H4 (cell line): ENCODE results near the gene TMED4. TPM values are rescaled to one million over a fixed set of nuclear protein-coding genes. Genes with fewer than 3 reads are reported as not detected.

Experiments
- DNase-seq: peaks from one replicate; pipeline ENCODE4 v3.0.0-alpha.2; 2015; ENCODE audit warnings: low spot score
- total RNA-seq: library from RNA; depleted of rRNA; stranded (reverse); fragments of >200 nt; shearing (Covaris generic); gene quantifications from 2 replicates; pipeline ENCODE4 v1.2.3, GENCODE V29; 2014; rRNA removed

Gene TMED4
- total RNA-seq = 289 and 353 TPM in 2 replicates

GRCh38 chr7:44581879-44582603 is at the start of gene TMED4:
TMED4 (minus strand) TSS chr7:44582231; CDS start chr7:44582206, 25 bp downstream.
- peak; percentile 100 for DNase-seq

GRCh38 chr7:44631458-44632115 is 49.6 kb upstream of the TMED4 start:
- peak; percentile 79 for DNase-seq

- no peak for DNase-seq
Measured at GRCh38 chr7:44630792-44631457, 48.9 kb upstream of the TMED4 start.

- DNase-seq = no peak
Measured at GRCh38 chr7:44629829-44630522, 47.9 kb upstream of the TMED4 start.

GRCh38 chr7:44626620-44627019 is 44.6 kb upstream of the TMED4 start:
- no peak for DNase-seq

DNA sequence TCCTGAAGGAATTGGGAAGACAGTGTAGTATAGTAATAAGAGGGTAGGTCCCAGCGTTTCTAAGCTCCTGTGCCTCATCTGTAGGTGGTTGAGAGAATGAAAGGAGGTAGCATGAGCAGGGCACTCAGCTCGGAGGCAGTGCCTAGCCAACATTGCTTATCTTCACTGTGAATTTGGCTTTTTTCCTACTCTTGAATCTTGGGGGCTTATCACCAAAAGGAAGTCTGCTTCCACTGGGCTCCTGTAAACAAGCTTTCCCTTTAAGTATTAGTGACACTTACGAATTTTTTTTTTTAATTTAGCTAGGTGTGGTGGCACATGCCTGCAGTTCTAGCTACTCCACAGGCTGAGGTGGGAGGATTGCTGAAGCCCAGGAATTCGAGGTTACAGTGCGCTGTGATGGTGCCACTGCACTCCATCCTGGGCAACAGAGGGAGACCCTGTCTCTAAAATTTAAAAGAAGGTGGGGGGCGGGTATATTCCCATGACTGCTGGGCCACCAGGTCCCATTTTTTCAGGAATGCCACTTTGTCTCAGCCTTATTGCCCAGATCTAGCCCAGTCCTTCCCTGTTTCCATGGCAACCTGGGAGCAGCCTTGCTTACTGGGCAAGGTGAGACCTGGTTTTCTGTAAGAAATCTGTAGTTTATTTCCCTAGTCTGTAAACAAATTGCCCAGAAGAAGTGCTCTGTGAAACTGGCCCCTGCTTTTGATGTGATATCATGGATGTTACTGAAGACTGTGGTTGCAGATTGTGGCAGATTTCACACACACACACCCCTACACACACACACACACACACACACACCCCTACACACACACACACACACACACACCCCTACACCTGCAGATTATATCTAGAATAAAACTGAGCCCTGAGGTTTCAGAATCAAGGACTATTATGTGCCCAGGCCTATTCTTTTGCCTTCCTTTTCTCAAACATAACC is 43.8 kb upstream of the TMED4 start:
- DNase-seq = no peak

GRCh38 chr7:44624318-44624717 is 42.3 kb upstream of the TMED4 start:
- no peak for DNase-seq

GRCh38 chr7:44622342-44623151 is 40.5 kb upstream of the TMED4 start:
- DNase-seq = no peak

GRCh38 chr7:44621750-44622103 is 39.7 kb upstream of the TMED4 start:
- no peak for DNase-seq

- no peak for DNase-seq
Measured at GRCh38 chr7:44621034-44621749, 39.2 kb upstream of the TMED4 start.

- no peak for DNase-seq
Measured at GRCh38 chr7:44618753-44619152, 36.7 kb upstream of the TMED4 start.

GRCh38 chr7:44618045-44618444 is 36.0 kb upstream of the TMED4 start:
- no peak for DNase-seq

- no peak for DNase-seq
Measured at GRCh38 chr7:44617225-44617890, 35.3 kb upstream of the TMED4 start.

GRCh38 chr7:44616545-44616944 is 34.5 kb upstream of the TMED4 start:
- DNase-seq = no peak

- DNase-seq = no peak
Measured at GRCh38 chr7:44615793-44616192, 33.8 kb upstream of the TMED4 start.

GRCh38 chr7:44615149-44615611 is 33.1 kb upstream of the TMED4 start:
- no peak for DNase-seq

- DNase-seq = no peak
Measured at GRCh38 chr7:44609829-44610228, 27.8 kb upstream of the TMED4 start.

- DNase-seq = no peak
Measured at GRCh38 chr7:44608916-44609648, 27.1 kb upstream of the TMED4 start.
